ENCODE measurements around the gene NBAS. TPM values are rescaled to one million over a fixed set of nuclear protein-coding genes. Genes with fewer than 3 reads are reported as not detected.

The NBAS gene
- polyA plus RNA-seq, 1 donor from 2014 or later: 31.9 TPM

GRCh38 chr2:15275346-15275745 lies 285.8 kb downstream of the NBAS start:
- H4K20me1 ChIP-seq (ENCODE audit: insufficient read depth): no peaks in the 10 kb centered on the region
- no peak overlapping the region for H3K4me3 ChIP-seq (ENCODE audit: low read length)
- no peak overlapping the region for H3K4me2 ChIP-seq (ENCODE audit: low read length)
- peaks cover 7% of the 10 kb centered on the region for H3F3A ChIP-seq (ENCODE audit: insufficient read depth, low read length, poor library complexity, severe bottlenecking)
- TF ChIP-seq RAD21 (conservative IDR thresholded peaks at IDR 0.05): no peak
- no peak for TF ChIP-seq SMC3 (conservative IDR thresholded peaks at IDR 0.05; ENCODE audit: poor library complexity)
- no peak for TF ChIP-seq EZH2 (IDR thresholded peaks at IDR 0.05; ENCODE audit: borderline replicate concordance, insufficient read depth, low read length, poor library complexity, severe bottlenecking)
- no peak for TF ChIP-seq POLR2AphosphoS5 (IDR thresholded peaks at IDR 0.05)
- no peak for TF ChIP-seq EP300 (conservative IDR thresholded peaks at IDR 0.05; ENCODE audit: poor library complexity, severe bottlenecking)
- no peak for TF ChIP-seq MXI1 (conservative IDR thresholded peaks at IDR 0.05; ENCODE audit: poor library complexity, severe bottlenecking)
- TF ChIP-seq TAF1 (IDR thresholded peaks at IDR 0.05; ENCODE audit: low read depth): no peak
- TF ChIP-seq, protein P1, sequence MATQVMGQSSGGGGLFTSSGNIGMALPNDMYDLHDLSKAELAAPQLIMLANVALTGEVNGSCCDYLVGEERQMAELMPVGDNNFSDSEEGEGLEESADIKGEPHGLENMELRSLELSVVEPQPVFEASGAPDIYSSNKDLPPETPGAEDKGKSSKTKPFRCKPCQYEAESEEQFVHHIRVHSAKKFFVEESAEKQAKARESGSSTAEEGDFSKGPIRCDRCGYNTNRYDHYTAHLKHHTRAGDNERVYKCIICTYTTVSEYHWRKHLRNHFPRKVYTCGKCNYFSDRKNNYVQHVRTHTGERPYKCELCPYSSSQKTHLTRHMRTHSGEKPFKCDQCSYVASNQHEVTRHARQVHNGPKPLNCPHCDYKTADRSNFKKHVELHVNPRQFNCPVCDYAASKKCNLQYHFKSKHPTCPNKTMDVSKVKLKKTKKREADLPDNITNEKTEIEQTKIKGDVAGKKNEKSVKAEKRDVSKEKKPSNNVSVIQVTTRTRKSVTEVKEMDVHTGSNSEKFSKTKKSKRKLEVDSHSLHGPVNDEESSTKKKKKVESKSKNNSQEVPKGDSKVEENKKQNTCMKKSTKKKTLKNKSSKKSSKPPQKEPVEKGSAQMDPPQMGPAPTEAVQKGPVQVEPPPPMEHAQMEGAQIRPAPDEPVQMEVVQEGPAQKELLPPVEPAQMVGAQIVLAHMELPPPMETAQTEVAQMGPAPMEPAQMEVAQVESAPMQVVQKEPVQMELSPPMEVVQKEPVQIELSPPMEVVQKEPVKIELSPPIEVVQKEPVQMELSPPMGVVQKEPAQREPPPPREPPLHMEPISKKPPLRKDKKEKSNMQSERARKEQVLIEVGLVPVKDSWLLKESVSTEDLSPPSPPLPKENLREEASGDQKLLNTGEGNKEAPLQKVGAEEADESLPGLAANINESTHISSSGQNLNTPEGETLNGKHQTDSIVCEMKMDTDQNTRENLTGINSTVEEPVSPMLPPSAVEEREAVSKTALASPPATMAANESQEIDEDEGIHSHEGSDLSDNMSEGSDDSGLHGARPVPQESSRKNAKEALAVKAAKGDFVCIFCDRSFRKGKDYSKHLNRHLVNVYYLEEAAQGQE (IDR thresholded peaks at IDR 0.05; ENCODE audit: borderline replicate concordance): no peak
- no peak for TF ChIP-seq CTCF (IDR thresholded peaks at IDR 0.05; ENCODE audit: poor library complexity, severe bottlenecking)
- peaks cover 6% of the 10 kb centered on the region for H3K36me3 ChIP-seq (ENCODE audit: insufficient read depth, low read length)
- H3K27ac ChIP-seq (ENCODE audit: low read length): no peak overlapping the region
- no peak overlapping the region for H3K9ac ChIP-seq (ENCODE audit: low read length)
- no peaks in the 10 kb centered on the region for H3K9me3 ChIP-seq (ENCODE audit: low read length)
- no peak overlapping the region for H2AFZ ChIP-seq (ENCODE audit: low read depth, low read length)
- no peaks in the 10 kb centered on the region for H3K9me2 ChIP-seq (ENCODE audit: insufficient read depth, low read length)
- no peaks in the 10 kb centered on the region for H3K79me2 ChIP-seq (replicated peaks; ENCODE audit: insufficient read depth, low read length)
- H3K27me3 ChIP-seq (ENCODE audit: insufficient read depth, low read depth, low read length): no peaks in the 10 kb centered on the region

DNA sequence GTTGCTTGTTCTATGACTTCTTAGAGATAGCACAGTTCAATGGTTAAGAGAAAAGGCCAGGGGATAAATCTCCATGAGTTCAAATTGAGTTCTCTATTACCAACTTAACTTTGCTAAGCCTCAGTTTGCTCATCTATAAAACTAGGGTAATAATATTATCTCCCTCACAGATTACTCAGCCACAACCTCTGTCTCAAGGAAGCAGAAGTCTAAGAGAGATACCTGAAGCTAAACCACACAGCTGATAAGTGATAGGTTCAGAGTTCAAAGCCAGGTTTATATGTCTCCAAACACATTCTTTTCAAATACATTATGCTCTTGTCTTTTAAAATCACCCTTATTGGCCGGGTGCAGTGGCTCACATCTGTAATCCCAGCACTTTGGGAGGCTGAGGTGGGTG lies 287.7 kb downstream of the NBAS start:
- no peak overlapping the region for H3K9ac ChIP-seq (ENCODE audit: low read length)
- peaks cover 6% of the 10 kb centered on the region for H3K36me3 ChIP-seq (ENCODE audit: insufficient read depth, low read length)
- no peak overlapping the region for H3K4me2 ChIP-seq (ENCODE audit: low read length)
- no peaks in the 10 kb centered on the region for H3K9me2 ChIP-seq (ENCODE audit: insufficient read depth, low read length)
- no peaks in the 10 kb centered on the region for H3K27me3 ChIP-seq (ENCODE audit: insufficient read depth, low read depth, low read length)
- no peaks in the 10 kb centered on the region for H4K20me1 ChIP-seq (ENCODE audit: insufficient read depth)
- TF ChIP-seq POLR2AphosphoS5 (IDR thresholded peaks at IDR 0.05) (no peak), EP300 (conservative IDR thresholded peaks at IDR 0.05; ENCODE audit: poor library complexity, severe bottlenecking) (no peak), EZH2 (IDR thresholded peaks at IDR 0.05; ENCODE audit: borderline replicate concordance, insufficient read depth, low read length, poor library complexity, severe bottlenecking) (no peak), RAD21 (conservative IDR thresholded peaks at IDR 0.05) (no peak), MXI1 (conservative IDR thresholded peaks at IDR 0.05; ENCODE audit: poor library complexity, severe bottlenecking) (no peak)
- TF ChIP-seq, protein P1 (IDR thresholded peaks at IDR 0.05; ENCODE audit: borderline replicate concordance): no peak
- H3K4me3 ChIP-seq (ENCODE audit: low read length): no peak overlapping the region
- no peak overlapping the region for H2AFZ ChIP-seq (ENCODE audit: low read depth, low read length)
- peaks cover 7% of the 10 kb centered on the region for H3F3A ChIP-seq (ENCODE audit: insufficient read depth, low read length, poor library complexity, severe bottlenecking)
- H3K79me2 ChIP-seq (replicated peaks; ENCODE audit: insufficient read depth, low read length): no peaks in the 10 kb centered on the region
- H3K9me3 ChIP-seq (ENCODE audit: low read length): no peaks in the 10 kb centered on the region
- no peak overlapping the region for H3K27ac ChIP-seq (ENCODE audit: low read length)

All from neural cell (in vitro differentiated cells).